Mucosa of descending colon (tissue), 3 donors: Measurements from ENCODE around the gene CPN1. TPM values are rescaled to one million over a fixed set of nuclear protein-coding genes. Genes with fewer than 3 reads are reported as not detected.

Experiments used
- ATAC-seq: fragments of 200-7000 bp; cut with Tn5 transposase; one replicate; pipeline ENCODE4 v1.9.1; 2020; ENCODE audit warnings: mild to moderate bottlenecking, moderate library complexity
- DNase-seq, 3 donors: peaks; one replicate each; pipeline ENCODE4 v3.0.0-alpha.2; 2020
- H3K36me3 ChIP-seq: fragments of 200-600 bp; one replicate; pipeline ENCODE4 v1.8.0; 2021; ENCODE audit warnings: low read depth, mild to moderate bottlenecking
- H3K4me1 ChIP-seq: fragments of 200-600 bp; one replicate; pipeline ENCODE4 v1.8.0; 2021; ENCODE audit warnings: low read depth, mild to moderate bottlenecking
- H3K4me3 ChIP-seq: fragments of 200-600 bp; one replicate; pipeline ENCODE4 v1.8.0; 2021; ENCODE audit warnings: mild to moderate bottlenecking
- H3K9me3 ChIP-seq: fragments of 200-600 bp; one replicate; pipeline ENCODE4 v1.8.0; 2021; ENCODE audit warnings: mild to moderate bottlenecking
- intact Hi-C, 2 donors: fragments of 100-400 bp; cut with DNase I in 1 of 2; cut with micrococcal nuclease in 1 of 2; formaldehyde crosslinking; loops; one replicate each; pipeline versions ENCODE4 v1.11.0 to v1.11.1; 2022; cut with DNase I, micrococcal nuclease
- total RNA-seq, 3 donors: library from RNA; stranded (reverse); fragmentation: NEBNext Ultra II Directional in 2 of 3; extraction: Animal tissue kit (Norgen Biotek cat#: 25700) in 2 of 3; gene quantifications; one replicate each; pipeline versions ENCODE4 v1.2.1 to v1.2.4, GENCODE V29; 2021 to 2023
- TF ChIP-seq, protein P1 (sequence below): fragments of 200-600 bp; IDR thresholded peaks from one replicate; pipeline ENCODE4 v1.8.0; 2022; ENCODE audit warnings: antibody characterized with exemption, mild to moderate bottlenecking
- donor health status: DM: no; HTN: no; CAD: no; lungs with moderate emphysema.
- donor health status: DM: no; HTN: no; CAD: no.
- donor health status: DM: no; HTN: yes; CAD: no.

The CPN1 gene
- total RNA-seq, 3 donors from 2014 or later: 0.14 TPM; not detected in 2

DNA sequence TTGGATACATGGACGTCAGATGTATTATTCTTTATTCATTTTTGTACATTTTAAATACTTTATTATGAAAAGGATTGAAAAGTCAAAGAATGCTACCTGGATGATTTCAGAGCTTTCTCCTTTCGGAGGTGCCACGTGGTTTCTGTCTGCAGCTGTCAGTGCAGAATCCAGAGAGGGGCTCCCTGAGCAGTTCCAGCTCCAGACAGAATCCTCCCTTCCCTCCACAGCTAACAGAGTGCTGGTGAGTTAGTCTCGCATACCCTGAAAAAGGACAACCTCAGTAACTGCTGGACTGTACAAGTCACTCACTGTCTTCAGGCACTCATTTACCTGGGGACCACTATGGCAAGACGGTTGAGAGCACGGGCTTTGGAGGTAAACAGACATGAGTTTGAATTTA lies 82.8 kb downstream of the CPN1 start:
- intact Hi-C loops: no loop called here
- ATAC-seq (no peak), DNase-seq (no peak)
- TF ChIP-seq, protein P1, sequence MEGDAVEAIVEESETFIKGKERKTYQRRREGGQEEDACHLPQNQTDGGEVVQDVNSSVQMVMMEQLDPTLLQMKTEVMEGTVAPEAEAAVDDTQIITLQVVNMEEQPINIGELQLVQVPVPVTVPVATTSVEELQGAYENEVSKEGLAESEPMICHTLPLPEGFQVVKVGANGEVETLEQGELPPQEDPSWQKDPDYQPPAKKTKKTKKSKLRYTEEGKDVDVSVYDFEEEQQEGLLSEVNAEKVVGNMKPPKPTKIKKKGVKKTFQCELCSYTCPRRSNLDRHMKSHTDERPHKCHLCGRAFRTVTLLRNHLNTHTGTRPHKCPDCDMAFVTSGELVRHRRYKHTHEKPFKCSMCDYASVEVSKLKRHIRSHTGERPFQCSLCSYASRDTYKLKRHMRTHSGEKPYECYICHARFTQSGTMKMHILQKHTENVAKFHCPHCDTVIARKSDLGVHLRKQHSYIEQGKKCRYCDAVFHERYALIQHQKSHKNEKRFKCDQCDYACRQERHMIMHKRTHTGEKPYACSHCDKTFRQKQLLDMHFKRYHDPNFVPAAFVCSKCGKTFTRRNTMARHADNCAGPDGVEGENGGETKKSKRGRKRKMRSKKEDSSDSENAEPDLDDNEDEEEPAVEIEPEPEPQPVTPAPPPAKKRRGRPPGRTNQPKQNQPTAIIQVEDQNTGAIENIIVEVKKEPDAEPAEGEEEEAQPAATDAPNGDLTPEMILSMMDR: no peak
- peaks cover 5% of the 10 kb centered on the region for H3K4me1 ChIP-seq
- no peaks in the 10 kb centered on the region for H3K9me3 ChIP-seq
- H3K36me3 ChIP-seq: no peaks in the 10 kb centered on the region
- no peak overlapping the region for H3K4me3 ChIP-seq

DNA sequence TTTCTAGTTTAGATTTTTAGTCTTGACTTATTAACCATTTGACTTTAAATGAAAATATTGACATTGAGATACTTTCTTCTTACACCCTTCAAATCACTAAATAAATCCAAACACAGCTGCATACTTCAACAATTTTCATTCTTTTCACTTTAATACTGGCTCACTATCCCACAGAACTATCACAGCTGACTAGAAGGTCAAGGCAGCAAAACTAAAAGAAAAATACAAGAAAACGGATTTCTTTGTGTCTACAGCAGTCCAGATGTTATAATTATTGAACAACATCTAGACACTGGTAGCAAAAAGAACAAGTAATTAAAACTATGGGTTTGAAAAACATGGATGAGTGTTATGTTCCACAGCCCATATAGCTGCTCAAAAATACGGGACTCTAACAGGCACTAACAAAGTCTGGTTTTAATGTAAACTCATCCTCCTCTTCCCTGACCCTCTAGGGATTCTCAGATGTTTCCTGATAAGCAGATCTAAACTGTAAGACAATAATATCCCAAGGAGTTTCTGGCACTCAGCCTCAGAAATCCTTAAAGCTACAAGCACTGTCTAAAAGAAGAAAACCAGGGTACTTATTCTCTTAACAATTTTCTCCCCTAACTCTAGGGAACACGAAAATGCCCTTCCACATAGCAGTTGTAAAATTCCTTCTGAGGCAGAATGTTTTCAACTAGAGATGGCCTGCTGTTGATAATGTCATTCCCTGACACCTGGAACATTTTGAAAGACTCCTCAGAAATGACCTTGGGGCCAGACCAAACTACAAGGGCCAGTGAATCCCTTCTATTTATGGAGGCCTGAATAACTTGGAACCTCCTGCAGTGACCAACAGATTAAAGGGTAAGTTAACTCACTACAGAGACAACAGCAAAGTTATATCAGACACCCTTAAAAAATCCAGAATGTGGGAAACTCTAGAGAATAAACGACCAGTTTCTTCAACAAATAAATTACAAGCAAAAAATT lies 84.7 kb downstream of the CPN1 start:
- Histone ChIP-seq H3K36me3 (no peaks in the 10 kb centered on the region), H3K4me1 (peaks cover 5% of the 10 kb centered on the region)
- TF ChIP-seq, protein P1: no peak

DNA sequence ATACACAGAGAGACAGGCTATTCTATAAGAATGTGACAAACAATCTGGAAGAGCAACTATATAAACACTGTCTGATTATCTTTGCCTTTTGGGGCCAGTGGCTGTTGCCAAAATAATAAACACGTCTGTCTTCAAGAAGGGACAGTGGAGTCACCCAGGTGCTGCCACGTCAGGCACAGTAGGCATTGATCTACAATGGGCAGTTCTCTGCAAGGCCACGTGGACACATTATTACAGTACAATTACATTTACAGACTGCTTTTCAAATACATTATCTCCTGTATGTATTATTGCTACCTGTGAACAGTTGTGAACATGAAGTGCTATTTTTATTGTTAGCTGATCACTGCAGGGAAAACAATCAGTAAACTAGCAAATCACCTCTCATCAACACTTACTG lies 86.0 kb downstream of the CPN1 start:
- ATAC-seq: peak; percentile 74

More for the DNA sequence above, 84.7 kb downstream of the CPN1 start:
- DNase-seq (peak in 1 of 3 donors; percentile 50), ATAC-seq (no peak)
- intact Hi-C loops: no loop called here
- Histone ChIP-seq H3K4me3 (no peak overlapping the region), H3K9me3 (no peaks in the 10 kb centered on the region)

DNA sequence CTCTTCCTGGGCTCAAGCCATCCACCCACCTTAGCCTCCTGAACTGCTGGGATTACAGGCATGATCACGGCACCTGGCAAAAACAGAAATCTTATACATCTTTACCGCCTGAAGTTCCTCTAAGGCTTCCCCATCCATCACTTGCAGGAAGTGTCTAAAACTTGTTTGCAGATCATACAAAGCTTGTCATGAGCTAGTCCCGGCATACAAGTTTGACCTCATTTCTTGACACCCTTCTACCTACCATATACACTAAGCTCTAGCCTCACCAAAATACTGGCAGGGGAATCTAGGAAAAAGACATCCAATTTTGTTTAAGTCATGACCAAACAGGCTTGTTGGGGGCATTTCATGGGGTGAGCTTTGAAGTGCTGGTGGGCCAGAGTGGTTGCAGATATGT lies 86.4 kb downstream of the CPN1 start:
- H3K4me1 ChIP-seq: peaks cover 5% of the 10 kb centered on the region
- no peaks in the 10 kb centered on the region for H3K36me3 ChIP-seq
- H3K9me3 ChIP-seq: no peaks in the 10 kb centered on the region
- DNase-seq (no peak), ATAC-seq (no peak)
- no peak overlapping the region for H3K4me3 ChIP-seq
- intact Hi-C loops: no loop called here
- TF ChIP-seq, protein P1: no peak

More for the DNA sequence above, 86.0 kb downstream of the CPN1 start:
- peak in 1 of 3 donors; percentile 28 for DNase-seq
- TF ChIP-seq, protein P1: no peak
- intact Hi-C loops: no loop called here
- no peaks in the 10 kb centered on the region for H3K9me3 ChIP-seq
- peaks cover 5% of the 10 kb centered on the region for H3K4me1 ChIP-seq
- H3K4me3 ChIP-seq: no peak overlapping the region
- H3K36me3 ChIP-seq: no peaks in the 10 kb centered on the region

DNA sequence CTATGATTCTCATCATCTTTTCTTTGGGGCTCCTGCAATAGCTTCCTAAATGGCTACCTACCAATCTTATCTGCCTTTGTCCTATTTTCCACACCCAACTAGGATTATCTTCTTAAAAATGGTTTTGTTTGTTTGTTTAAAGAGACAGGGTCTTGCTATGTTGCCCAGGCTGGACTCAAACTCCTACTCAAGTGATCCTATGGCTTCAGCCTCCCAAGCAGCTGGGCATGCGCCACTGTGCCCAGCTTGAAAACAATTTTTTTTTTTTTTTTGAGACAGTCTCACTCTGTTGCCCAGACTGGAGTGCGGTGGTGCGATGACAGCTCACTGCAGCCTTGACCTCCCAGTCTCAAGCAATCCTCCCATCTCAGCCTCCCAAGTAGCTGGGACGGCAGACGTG lies 86.9 kb downstream of the CPN1 start:
- Histone ChIP-seq H3K4me3 (no peak overlapping the region), H3K36me3 (no peaks in the 10 kb centered on the region), H3K4me1 (peaks cover 5% of the 10 kb centered on the region), H3K9me3 (no peaks in the 10 kb centered on the region)
- intact Hi-C loops: no loop called here
- ATAC-seq (no peak), DNase-seq (no peak)
- TF ChIP-seq, protein P1: no peak
